Measurements from ENCODE around the gene STK17A.

Gene STK17A

DNA sequence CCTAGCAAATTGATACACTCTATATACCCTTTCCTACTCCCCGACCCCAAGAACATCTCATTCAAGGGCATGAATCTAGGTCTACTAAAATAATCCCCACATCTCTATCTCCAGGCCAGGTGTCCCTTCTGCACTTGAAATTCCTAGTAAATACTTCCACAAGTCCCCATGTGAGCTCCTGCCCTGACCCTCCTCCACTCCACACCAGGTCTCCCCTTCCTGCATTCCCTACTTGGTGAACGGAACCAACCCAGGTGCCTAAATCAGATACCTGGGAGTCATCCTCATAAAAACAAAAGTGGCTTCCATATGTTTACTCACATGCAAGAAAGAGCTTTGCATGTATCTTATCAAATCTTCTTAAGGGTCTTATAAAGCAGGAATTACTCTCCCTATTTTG, 77.2 kb downstream of the STK17A start:
- Histone ChIP-seq H3K36me3 (peaks cover 0 to 4% (median 0%) of the 10 kb centered on the region in 3 donors), H3K4me3 (no peak overlapping the region), H3K27me3 (no peaks in the 10 kb centered on the region), H3K4me1 (peaks cover 0 to 39% (median 4%) of the 10 kb centered on the region in 4 donors), H3K9me3 (no peaks in the 10 kb centered on the region), H3K27ac (no peak overlapping the region)
- intact Hi-C loops (cut with DNase I; ENCODE audit: low total_unique reads): no loop called here
- TF ChIP-seq, protein P1, sequence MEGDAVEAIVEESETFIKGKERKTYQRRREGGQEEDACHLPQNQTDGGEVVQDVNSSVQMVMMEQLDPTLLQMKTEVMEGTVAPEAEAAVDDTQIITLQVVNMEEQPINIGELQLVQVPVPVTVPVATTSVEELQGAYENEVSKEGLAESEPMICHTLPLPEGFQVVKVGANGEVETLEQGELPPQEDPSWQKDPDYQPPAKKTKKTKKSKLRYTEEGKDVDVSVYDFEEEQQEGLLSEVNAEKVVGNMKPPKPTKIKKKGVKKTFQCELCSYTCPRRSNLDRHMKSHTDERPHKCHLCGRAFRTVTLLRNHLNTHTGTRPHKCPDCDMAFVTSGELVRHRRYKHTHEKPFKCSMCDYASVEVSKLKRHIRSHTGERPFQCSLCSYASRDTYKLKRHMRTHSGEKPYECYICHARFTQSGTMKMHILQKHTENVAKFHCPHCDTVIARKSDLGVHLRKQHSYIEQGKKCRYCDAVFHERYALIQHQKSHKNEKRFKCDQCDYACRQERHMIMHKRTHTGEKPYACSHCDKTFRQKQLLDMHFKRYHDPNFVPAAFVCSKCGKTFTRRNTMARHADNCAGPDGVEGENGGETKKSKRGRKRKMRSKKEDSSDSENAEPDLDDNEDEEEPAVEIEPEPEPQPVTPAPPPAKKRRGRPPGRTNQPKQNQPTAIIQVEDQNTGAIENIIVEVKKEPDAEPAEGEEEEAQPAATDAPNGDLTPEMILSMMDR (IDR thresholded peaks at IDR 0.05): no peak
- no peak for DNase-seq

DNA sequence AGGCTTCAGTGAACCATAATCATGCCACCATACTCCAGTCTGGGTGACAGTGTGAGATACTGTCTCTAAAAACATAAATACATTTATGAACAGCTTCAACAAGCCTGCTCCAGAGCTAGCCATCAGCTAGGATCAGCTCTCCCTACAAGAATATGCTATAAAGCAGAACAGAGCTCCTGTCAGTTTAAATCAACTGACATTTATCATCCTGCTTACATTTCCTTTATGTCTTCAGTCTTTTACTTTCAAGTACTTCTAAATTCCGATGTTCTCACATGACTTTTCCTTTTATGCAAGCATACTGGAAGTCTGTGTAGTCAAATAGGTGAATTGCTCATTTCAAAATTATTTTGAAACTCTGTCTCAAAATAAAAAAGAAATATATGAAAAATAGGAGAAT, 81.8 kb downstream of the STK17A start:
- Histone ChIP-seq H3K27me3 (no peaks in the 10 kb centered on the region), H3K4me3 (no peak overlapping the region), H3K9me3 (no peaks in the 10 kb centered on the region), H3K4me1 (peaks cover 0 to 21% (median 0%) of the 10 kb centered on the region in 4 donors), H3K27ac (no peak overlapping the region), H3K36me3 (peaks cover 0 to 4% (median 0%) of the 10 kb centered on the region in 3 donors)
- intact Hi-C loops (cut with DNase I; ENCODE audit: low total_unique reads): no loop called here
- no peak for DNase-seq
- TF ChIP-seq, protein P1 (IDR thresholded peaks at IDR 0.05): no peak

DNA sequence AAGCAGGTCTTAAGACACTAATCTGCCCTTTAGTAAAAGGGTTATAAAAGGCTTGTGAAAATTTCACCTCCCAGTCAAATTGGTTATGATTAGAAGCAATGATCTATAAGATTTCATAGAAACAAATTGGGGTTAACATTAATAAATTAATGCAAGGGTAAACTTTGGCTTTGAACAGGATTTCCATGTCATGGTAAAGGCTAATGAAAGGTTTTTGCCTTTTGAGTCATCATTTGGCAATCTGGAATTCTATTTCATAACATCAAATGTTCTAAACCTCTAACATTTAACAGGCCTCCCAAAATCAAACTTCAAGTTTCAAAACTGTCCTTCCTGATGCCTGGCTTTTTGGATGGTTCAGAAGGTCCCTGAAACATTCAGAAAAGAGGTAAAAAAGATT, 84.0 kb downstream of the STK17A start:
- no peak for DNase-seq
- H3K27me3 ChIP-seq: no peaks in the 10 kb centered on the region

DNA sequence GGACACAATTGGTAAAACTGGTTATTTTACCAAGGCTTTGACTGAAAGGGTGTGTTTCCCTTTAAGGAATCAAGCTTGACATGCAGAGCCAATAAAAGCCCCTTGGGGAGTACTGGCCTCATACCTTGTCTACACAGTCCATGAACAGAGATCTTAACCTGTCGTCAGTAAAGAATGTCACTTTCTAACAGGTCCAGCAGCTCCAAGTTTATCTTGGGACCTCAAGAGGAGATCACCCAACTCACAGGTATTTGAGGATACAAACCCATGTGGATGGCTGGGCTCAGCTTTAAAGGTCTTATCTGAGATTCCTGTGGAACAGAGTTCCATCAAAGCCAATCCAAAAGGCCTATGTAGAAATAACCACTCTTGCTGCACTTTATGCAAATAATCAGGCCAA, 85.1 kb downstream of the STK17A start:
- no peak overlapping the region for H3K27ac ChIP-seq
- intact Hi-C loops (cut with DNase I; ENCODE audit: low total_unique reads): no loop called here
- no peaks in the 10 kb centered on the region for H3K27me3 ChIP-seq
- H3K36me3 ChIP-seq: peaks cover 0 to 1% (median 0%) of the 10 kb centered on the region in 3 donors
- no peak overlapping the region for H3K4me3 ChIP-seq
- peaks cover 0 to 15% (median 0%) of the 10 kb centered on the region in 4 donors for H3K4me1 ChIP-seq
- DNase-seq: no peak
- TF ChIP-seq, protein P1 (IDR thresholded peaks at IDR 0.05): no peak
- H3K9me3 ChIP-seq: no peaks in the 10 kb centered on the region

More for the DNA sequence above, 84.0 kb downstream of the STK17A start:
- intact Hi-C loops (cut with DNase I; ENCODE audit: low total_unique reads): no loop called here
- Histone ChIP-seq H3K4me3 (no peak overlapping the region), H3K9me3 (no peaks in the 10 kb centered on the region), H3K36me3 (peaks cover 0 to 4% (median 0%) of the 10 kb centered on the region in 3 donors), H3K4me1 (peaks cover 0 to 15% (median 0%) of the 10 kb centered on the region in 4 donors), H3K27ac (no peak overlapping the region)
- TF ChIP-seq, protein P1 (IDR thresholded peaks at IDR 0.05): no peak

DNA sequence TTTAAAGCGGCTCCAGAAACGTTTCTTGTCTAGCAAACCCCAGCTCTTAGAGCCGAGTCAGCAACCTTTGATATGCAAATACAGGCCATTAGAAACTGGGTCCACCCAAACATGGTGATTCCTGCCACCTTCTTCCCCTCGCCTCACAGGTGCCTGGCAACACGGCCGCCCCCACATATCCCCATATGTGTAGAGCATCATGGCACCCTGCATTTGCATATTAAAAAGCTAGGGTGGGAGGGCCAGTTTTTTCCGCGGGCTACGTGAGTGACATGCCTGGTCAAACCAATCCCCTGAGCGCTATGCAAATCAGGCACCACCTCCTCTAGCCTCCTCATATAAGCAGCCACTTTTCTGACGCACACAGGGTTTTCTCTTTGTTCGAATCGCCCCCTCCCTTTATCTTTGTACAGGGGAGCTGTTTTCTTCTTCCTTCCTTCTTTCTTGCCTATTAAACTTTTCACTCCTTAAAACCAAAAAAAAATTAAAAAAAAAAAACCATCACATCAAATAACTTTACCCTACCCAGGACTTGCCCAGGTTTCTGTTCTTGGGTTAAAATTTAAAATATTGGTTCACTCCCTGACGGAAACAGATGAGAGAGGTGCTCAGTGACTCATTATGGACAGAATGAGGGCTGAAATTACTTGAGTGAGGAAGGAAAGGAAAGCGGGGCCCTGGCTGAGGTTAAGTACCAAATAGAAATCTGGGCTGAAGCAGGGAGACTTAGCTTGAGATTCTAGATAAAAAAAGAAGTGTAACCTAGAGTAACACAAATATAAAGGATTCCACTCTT, 86.6 kb downstream of the STK17A start:
- H3K4me3 ChIP-seq: no peak overlapping the region
- no peaks in the 10 kb centered on the region for H3K9me3 ChIP-seq
- peaks cover 0 to 20% (median 0%) of the 10 kb centered on the region in 4 donors for H3K4me1 ChIP-seq
- no peaks in the 10 kb centered on the region for H3K27me3 ChIP-seq
- no peaks in the 10 kb centered on the region for H3K36me3 ChIP-seq
- DNase-seq: no peak
- intact Hi-C loops (cut with DNase I; ENCODE audit: low total_unique reads): no loop called here
- TF ChIP-seq, protein P1 (IDR thresholded peaks at IDR 0.05): no peak
- H3K27ac ChIP-seq: no peak overlapping the region

All from tibial artery (tissue), 4 donors.